H1 (cell line): ENCODE data around the gene SPTBN4. TPM values are rescaled to one million over a fixed set of nuclear protein-coding genes. Genes with fewer than 3 reads are reported as not detected.

Experiments
- CTCF ChIA-PET: fragments of 300-600 bp; sonication (Branson Sonifier 250); formaldehyde crosslinking; loops from one replicate; lab custom pipeline; 2021; ENCODE audit not compliant: partially characterized antibody; lab: Charles Lee
- POLR2A ChIA-PET: fragments of 300-600 bp; sonication (Branson Sonifier 250); formaldehyde crosslinking; loops from one replicate; lab custom pipeline; 2021; ENCODE audit warnings: inconsistent platforms; ENCODE audit not compliant: partially characterized antibody; lab: Charles Lee
- DNase-seq, 2 experiments: peaks; one replicate each; pipeline versions ENCODE4 v3.0.0 to v3.0.0-alpha.2; 2010 to 2022; ENCODE audit warnings: low spot score in 2 of 2, low read depth in 1 of 2, mixed read lengths in 1 of 2
- FAIRE-seq: peaks from 2 replicates; lab custom pipeline; 2011; peaks lifted over from hg19 to GRCh38; lab: Jason Lieb, UNC
- H2AFZ ChIP-seq: 2 replicates; pipeline ENCODE4 v1.8.1; 2012; ENCODE audit warnings: low read length, inconsistent platforms
- H2AK5ac ChIP-seq: 2 replicates; pipeline ENCODE4 v1.6.1; 2013; ENCODE audit warnings: low read depth, low read length
- H2BK120ac ChIP-seq: replicated peaks from 2 replicates; pipeline ENCODE3; 2013; ENCODE audit warnings: low read depth, low read length, inconsistent platforms
- H2BK12ac ChIP-seq: 2 replicates; pipeline ENCODE4 v1.6.1; 2013; ENCODE audit warnings: low read depth, low read length
- H2BK15ac ChIP-seq: 2 replicates; pipeline ENCODE4 v1.6.1; 2013; ENCODE audit warnings: low read length
- H2BK20ac ChIP-seq: 2 replicates; pipeline ENCODE4 v1.6.1; 2013; ENCODE audit warnings: low read length
- H2BK5ac ChIP-seq: 2 replicates; pipeline ENCODE4 v1.6.1; 2013; ENCODE audit warnings: low read depth, low read length
- H3K14ac ChIP-seq: 2 replicates; pipeline ENCODE4 v1.6.1; 2013; ENCODE audit warnings: inconsistent platforms; ENCODE audit not compliant: insufficient read length
- H3K18ac ChIP-seq: 2 replicates; pipeline ENCODE4 v1.6.1; 2013; ENCODE audit warnings: low read length; ENCODE audit errors: extremely low read depth
- H3K23ac ChIP-seq: 2 replicates; pipeline ENCODE4 v1.6.1; 2013; ENCODE audit warnings: inconsistent platforms; ENCODE audit not compliant: insufficient read length
- H3K23me2 ChIP-seq: 2 replicates; pipeline ENCODE4 v1.6.1; 2013; ENCODE audit warnings: low read depth, low read length
- H3K27ac ChIP-seq: 2 replicates; pipeline ENCODE4 v1.6.1; 2011; ENCODE audit warnings: low read depth, low read length, inconsistent platforms
- H3K27me3 ChIP-seq, 4 experiments: replicated peaks in 1 of 4; 1 replicate in 1 of 4; 2 replicates in 3 of 4; pipeline versions ENCODE4 v1.6.1 to v1.8.1; 2011 to 2013; ENCODE audit warnings: low read length in 3 of 4, mild to moderate bottlenecking in 3 of 4, inconsistent platforms in 2 of 4, mixed read lengths in 2 of 4, moderate library complexity in 1 of 4; ENCODE audit not compliant: control insufficient read depth in 3 of 4, insufficient read depth in 3 of 4; ENCODE audit errors: extremely low read depth in 1 of 4
- H3K36me3 ChIP-seq, 4 experiments: 2 replicates each; pipeline versions ENCODE4 v1.6.1 to v1.8.1; 2011 to 2013; ENCODE audit warnings: mild to moderate bottlenecking in 4 of 4, low read length in 3 of 4, moderate library complexity in 2 of 4, control low read depth in 1 of 4, inconsistent platforms in 1 of 4; ENCODE audit not compliant: insufficient read depth in 4 of 4, control insufficient read depth in 2 of 4
- H3K4ac ChIP-seq: replicated peaks from 2 replicates; pipeline ENCODE3; 2013; ENCODE audit warnings: low read length, low read depth, mixed read lengths, inconsistent platforms; ENCODE audit not compliant: insufficient read length
- H3K4me1 ChIP-seq, 4 experiments: replicated peaks in 1 of 4; 1 replicate in 1 of 4; 2 replicates in 3 of 4; pipeline versions ENCODE4 v1.6.1 to v1.8.1; 2011 to 2013; ENCODE audit warnings: low read length in 3 of 4, inconsistent platforms in 2 of 4, mixed read lengths in 1 of 4; ENCODE audit not compliant: insufficient read depth in 4 of 4, control insufficient read depth in 3 of 4
- H3K4me2 ChIP-seq, 2 experiments: 2 replicates each; pipeline versions ENCODE4 v1.6.1 to v1.8.1; 2011 to 2013; ENCODE audit warnings: low read depth in 2 of 2, low read length in 2 of 2, control low read depth in 1 of 2, inconsistent platforms in 1 of 2, mild to moderate bottlenecking in 1 of 2; ENCODE audit not compliant: insufficient read depth in 1 of 2
- H3K4me3 ChIP-seq, 4 experiments: fragments of 200-600, 300-600 bp in 1 of 4; sonication (generic), shearing (Covaris generic), sonication (Bioruptor Twin) in 1 of 4; 2 replicates each; pipeline versions ENCODE4 v1.5.1 to v1.8.1; 2011 to 2016; ENCODE audit warnings: low read length in 4 of 4, low read depth in 3 of 4, control low read depth in 2 of 4, inconsistent platforms in 2 of 4, mild to moderate bottlenecking in 2 of 4, mixed read lengths in 1 of 4, moderate library complexity in 1 of 4; ENCODE audit not compliant: insufficient read depth in 2 of 4; ENCODE audit errors: extremely low read depth in 1 of 4
- H3K56ac ChIP-seq: replicated peaks from 2 replicates; pipeline ENCODE3; 2013; ENCODE audit warnings: low read depth, mild to moderate bottlenecking, mixed read lengths, low read length, inconsistent platforms; ENCODE audit not compliant: insufficient read length
- H3K79me1 ChIP-seq: 2 replicates; pipeline ENCODE4 v1.6.1; 2013; ENCODE audit warnings: low read depth, low read length, control low read depth
- H3K79me2 ChIP-seq, 2 experiments: 2 replicates each; pipeline versions ENCODE4 v1.6.1 to v1.8.1; 2012 to 2013; ENCODE audit warnings: low read length in 2 of 2, mild to moderate bottlenecking in 2 of 2, inconsistent platforms in 1 of 2; ENCODE audit not compliant: insufficient read depth in 2 of 2, control insufficient read depth in 1 of 2
- H3K9ac ChIP-seq, 4 experiments: replicated peaks in 1 of 4; 1 replicate in 1 of 4; 2 replicates in 3 of 4; pipeline versions ENCODE4 v1.6.1 to v1.8.1; 2011 to 2013; ENCODE audit warnings: low read depth in 3 of 4, low read length in 3 of 4, control low read depth in 2 of 4, mild to moderate bottlenecking in 2 of 4, moderate library complexity in 2 of 4, inconsistent platforms in 1 of 4; ENCODE audit errors: extremely low read depth in 1 of 4
- H3K9me3 ChIP-seq, 2 experiments: 2 replicates each; pipeline versions ENCODE4 v1.6.1 to v1.8.1; 2012 to 2013; ENCODE audit warnings: mild to moderate bottlenecking in 2 of 2, moderate library complexity in 2 of 2, control low read depth in 1 of 2, inconsistent platforms in 1 of 2, low read depth in 1 of 2, low read length in 1 of 2, mixed read lengths in 1 of 2; ENCODE audit not compliant: insufficient read depth in 2 of 2
- H4K20me1 ChIP-seq, 2 experiments: replicated peaks in 1 of 2; 2 replicates each; pipeline versions ENCODE3 to v1.8.1; 2011 to 2013; ENCODE audit warnings: inconsistent platforms in 2 of 2, low read length in 2 of 2, mild to moderate bottlenecking in 1 of 2; ENCODE audit not compliant: insufficient read depth in 2 of 2, control insufficient read depth in 1 of 2
- H4K5ac ChIP-seq: 2 replicates; pipeline ENCODE4 v1.6.1; 2013; ENCODE audit warnings: low read length, low read depth, mixed read lengths, inconsistent platforms; ENCODE audit not compliant: insufficient read length
- H4K8ac ChIP-seq: 2 replicates; pipeline ENCODE4 v1.8.0; 2013; ENCODE audit warnings: mild to moderate bottlenecking, moderate library complexity, low read length, inconsistent platforms; ENCODE audit not compliant: insufficient read depth; ENCODE audit errors: extremely low read depth
- H4K91ac ChIP-seq: replicated peaks from 2 replicates; pipeline ENCODE3; 2013; ENCODE audit warnings: low read length, mixed read lengths, inconsistent platforms; ENCODE audit not compliant: insufficient read length
- ASH2L ChIP-seq: fragments of 200-600, 300-600 bp; sonication (generic); IDR thresholded peaks from one replicate; pipeline ENCODE4 v1.7.1; 2017; ENCODE audit warnings: low read length
- CEBPB ChIP-seq: IDR thresholded peaks from 2 replicates; pipeline ENCODE4 v1.6.1; 2012; ENCODE audit warnings: low read depth, low read length
- CTBP2 ChIP-seq: IDR thresholded peaks from 2 replicates; pipeline ENCODE4 v1.7.0; 2011; ENCODE audit warnings: borderline replicate concordance, mild to moderate bottlenecking, moderate library complexity, mixed read lengths, low read length; ENCODE audit not compliant: insufficient read depth, insufficient read length
- EZH2 ChIP-seq: fragments of 200-600 bp; sonication (generic); IDR thresholded peaks from 2 replicates; pipeline ENCODE4 v1.7.1; 2012; ENCODE audit warnings: low read depth, mild to moderate bottlenecking, moderate library complexity, low read length, inconsistent platforms; ENCODE audit not compliant: severe bottlenecking
- FOSL1 ChIP-seq: IDR thresholded peaks from 2 replicates; pipeline ENCODE4 v1.6.1; 2011; ENCODE audit warnings: mild to moderate bottlenecking, low read depth, low read length, moderate library complexity; ENCODE audit not compliant: insufficient read depth
- GTF2F1 ChIP-seq: IDR thresholded peaks from 2 replicates; pipeline ENCODE4 v1.6.1; 2012; ENCODE audit warnings: low read depth, low read length, improper control_type of control experiment, borderline replicate concordance
- MAFK ChIP-seq: IDR thresholded peaks from 2 replicates; pipeline ENCODE4 v1.6.1; 2012; ENCODE audit warnings: low read depth, mild to moderate bottlenecking, improper control_type of control experiment, low read length
- RNF2 ChIP-seq: fragments of 200-900, 300-1000 bp; sonication (generic); IDR thresholded peaks from 2 replicates; pipeline ENCODE4 v1.7.1; 2016; ENCODE audit warnings: borderline replicate concordance, low read depth, mild to moderate bottlenecking, antibody characterized with exemption, low read length; ENCODE audit not compliant: poor library complexity, severe bottlenecking; ENCODE audit errors: missing control alignments
- SAP30 ChIP-seq: fragments of 300-600 bp; sonication (generic); IDR thresholded peaks from 2 replicates; pipeline ENCODE4 v1.7.1; 2012; ENCODE audit warnings: low read length, moderate library complexity, mild to moderate bottlenecking, inconsistent platforms; ENCODE audit not compliant: insufficient read depth, insufficient replicate concordance
- SIX5 ChIP-seq: IDR thresholded peaks from 2 replicates; pipeline ENCODE4 v1.6.1; 2011; ENCODE audit warnings: mild to moderate bottlenecking, low read depth, low read length
- SUZ12 ChIP-seq: fragments of 200-600 bp; sonication (generic); IDR thresholded peaks from 2 replicates; pipeline ENCODE4 v1.6.1; 2012; ENCODE audit warnings: mild to moderate bottlenecking, inconsistent platforms, low read length, moderate library complexity, mixed read lengths
- WGBS, 2 experiments: shearing (Covaris generic) in 1 of 2; methylation state at CpG; one replicate each; pipeline versions ENCODE4 v1.1.6 to v1.1.7; 2013 to 2015; ENCODE audit warnings: low lambda C conversion rate in 2 of 2, mixed read lengths in 2 of 2, inconsistent platforms in 1 of 2, low coverage in 1 of 2, missing lambda C conversion rate in 1 of 2; ENCODE audit not compliant: insufficient replicate concordance in 2 of 2, insufficient coverage in 1 of 2, insufficient read length in 1 of 2; ENCODE audit errors: extremely low coverage in 1 of 2, missing lambda C conversion rate in 1 of 2; 5-methylcytosine and 5-hydroxymethylcytosine counted together
- polyA plus RNA-seq, 7 experiments: library from polyadenylated mRNA; depleted of rRNA in 3 of 7; stranded (reverse) in 5 of 7; unstranded in 2 of 7; fragments of >200 nt in 5 of 7; fragments of 200-250 nt in 2 of 7; gene quantifications; 1 replicate in 5 of 7; 2 replicates in 1 of 7; 4 replicates in 1 of 7; pipeline versions ENCODE4 v1.2.1 to v1.2.3, GENCODE V29; 2011 to 2013; ENCODE audit warnings: missing spikeins in 2 of 7, mixed read lengths in 2 of 7
- total RNA-seq: library from RNA; stranded (reverse); fragmentation: NEBNext Ultra II Directional; extraction: Animal tissue kit (Norgen Biotek cat#: 25700); gene quantifications from 2 replicates; pipeline ENCODE4 v1.2.1, GENCODE V29; 2021

SPTBN4 gene
- total and polyA plus RNA-seq, 2 of the 8 experiments (the other 6 are each of a cell fraction or from before 2014, with no cell fraction given): 1.9 to 3.0 TPM

DNA sequence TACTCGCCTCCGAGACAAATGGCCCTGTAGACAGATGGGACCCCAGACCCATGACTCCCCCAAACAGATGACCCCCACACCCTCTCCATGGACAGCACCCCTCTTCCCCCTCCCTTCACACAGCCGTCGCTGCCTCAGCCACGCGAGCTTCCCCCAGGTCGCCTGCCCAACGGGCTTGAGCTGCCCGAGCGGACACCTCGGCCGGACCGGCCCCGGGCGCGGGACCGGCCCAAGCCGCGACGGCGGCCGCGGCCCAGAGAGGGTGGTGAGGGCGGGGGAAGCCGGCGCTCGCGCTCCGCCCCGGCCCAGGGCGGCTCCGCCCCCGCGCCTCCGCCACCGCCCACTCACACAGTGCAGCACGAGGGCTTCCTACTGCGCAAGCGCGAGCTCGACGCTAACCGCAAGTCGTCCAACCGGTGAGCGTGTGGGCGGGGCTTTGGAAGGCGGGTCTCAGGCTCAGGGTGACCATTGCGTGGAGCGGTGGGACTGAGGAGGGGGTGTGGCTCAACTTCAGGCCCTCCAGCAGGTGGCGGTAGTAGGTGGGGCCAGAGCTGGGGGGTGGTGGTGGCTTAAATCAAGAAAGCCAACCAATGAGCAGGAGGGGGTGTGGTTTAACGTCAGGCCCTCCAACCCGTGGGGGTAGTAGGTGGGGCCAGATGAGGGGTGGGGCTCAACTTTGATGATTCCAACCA lies 103.7 kb downstream of the SPTBN4 start:
- no peak overlapping the region for H3K27ac ChIP-seq
- no peak overlapping the region; the same call in 1 of the 2 replicates for H2BK5ac ChIP-seq
- H3K23ac ChIP-seq: no peak overlapping the region
- H3K79me2 ChIP-seq: no peaks in the 10 kb centered on the region
- no peak overlapping the region for H2AK5ac ChIP-seq
- 0 out of 2 replicates have a peak overlapping the region, but pooled peaks have one; percentile 8 for H2BK15ac ChIP-seq
- peak overlapping the region; percentile 53; the same call in 1 of the 2 replicates for H4K8ac ChIP-seq
- DNase-seq: peak; percentile 99 to 100
- H2AFZ ChIP-seq: peak overlapping the region; percentile 95
- peaks cover 32 to 49% (median 46%) of the 10 kb centered on the region in 4 experiments for H3K27me3 ChIP-seq
- peaks cover 0 to 4% (median 0%) of the 10 kb centered on the region in 4 experiments; a peak in 1 of 8 replicates for H3K36me3 ChIP-seq
- H4K91ac ChIP-seq: no peak overlapping the region
- no peak overlapping the region for H2BK20ac ChIP-seq
- peak overlapping the region; percentile 42 to 74 (median 45) for H3K4me3 ChIP-seq
- H3K9ac ChIP-seq: no peak overlapping the region
- H3K4ac ChIP-seq: peak overlapping the region; percentile 84
- H2BK12ac ChIP-seq: 0 out of 2 replicates have a peak overlapping the region, but pooled peaks have one; percentile 17
- peak overlapping the region; percentile 83 for H3K18ac ChIP-seq
- peaks cover 0 to 1% of the 10 kb centered on the region in 2 experiments for H4K20me1 ChIP-seq
- H3K9me3 ChIP-seq: no peaks in the 10 kb centered on the region
- peaks cover 2 to 13% (median 4%) of the 10 kb centered on the region in 4 experiments for H3K4me1 ChIP-seq
- H3K14ac ChIP-seq: no peak overlapping the region
- H3K23me2 ChIP-seq: peaks cover 11% of the 10 kb centered on the region; the same call in 1 of the 2 replicates
- peak overlapping the region; percentile 65 to 90 for H3K4me2 ChIP-seq
- CTCF ChIA-PET: interaction anchor here (0.6 to 4.3 kb wide), 17 partner anchors 9 to 1771 kb away, joined by 3 to 16 read pairs (median 5); partner anchors contain the start of gene LTBP4
- H2BK120ac ChIP-seq: no peak overlapping the region
- no peaks in the 10 kb centered on the region for H3K79me1 ChIP-seq
- WGBS, 2 experiments: 3% methylated on average over 35 of the region's 53 CpGs; no CpG with 5 or more reads in 1 of the 2 experiments
- H4K5ac ChIP-seq: no peak overlapping the region
- no peak overlapping the region for H3K56ac ChIP-seq
- peak; percentile 95 for FAIRE-seq
- POLR2A ChIA-PET: interaction anchor here (0.6 to 1.6 kb wide), 4 partner anchors 18 to 180 kb away, joined by 3 to 6 read pairs (median 4); partner anchors contain the start of genes ACTMAP and SNRPA
- TF ChIP-seq CTBP2: no peak
- TF ChIP-seq FOSL1: no peak
- TF ChIP-seq CEBPB: no peak
- TF ChIP-seq MAFK: no peak
- no peak for TF ChIP-seq RNF2
- TF ChIP-seq GTF2F1: no peak
- TF ChIP-seq EZH2: no peak
- no peak for TF ChIP-seq SAP30
- TF ChIP-seq ASH2L: no peak
- TF ChIP-seq SUZ12: no peak
- no peak for TF ChIP-seq SIX5
